ENCODE data around the gene GATB.

GRCh38 chr4:151676301-151676700, 84.5 kb downstream of the GATB start:
- TF ChIP-seq CTCF (IDR thresholded peaks at IDR 0.05 in 4 of 5, conservative IDR thresholded peaks at IDR 0.05 in 1 of 5) (no peak), POLR2A (IDR thresholded peaks at IDR 0.05) (no peak)

Measured in gastrocnemius medialis (tissue), 4 donors.